ENCODE data around the gene RAD51B.

The RAD51B gene

GRCh38 chr14:68713782-68714181 lies 894.2 kb downstream of the RAD51B start:
- H3K4me3 ChIP-seq (ENCODE audit: low read depth, low read length), result no peak overlapping the region
- in situ Hi-C loops (cut with HindIII; ENCODE audit: low sequenced_read_pairs), result no loop called here
- TF ChIP-seq CTCF (IDR thresholded peaks at IDR 0.05; ENCODE audit: low read depth, low read length), result no peak
- DNase-seq (ENCODE audit: low read depth, low spot score), result no peak

GRCh38 chr14:68714991-68715924 lies 895.7 kb downstream of the RAD51B start:
- H3K4me3 ChIP-seq (ENCODE audit: low read depth, low read length), result no peak overlapping the region

GRCh38 chr14:68716698-68717097 lies 897.1 kb downstream of the RAD51B start:
- H3K4me3 ChIP-seq (ENCODE audit: low read depth, low read length), result no peak overlapping the region
- DNase-seq (ENCODE audit: low read depth, low spot score), result no peak
- TF ChIP-seq CTCF (IDR thresholded peaks at IDR 0.05; ENCODE audit: low read depth, low read length), result peak; percentile 3
- in situ Hi-C loops (cut with HindIII; ENCODE audit: low sequenced_read_pairs), result no loop called here

More at GRCh38 chr14:68714991-68715924, 895.7 kb downstream of the RAD51B start:
- DNase-seq (ENCODE audit: low read depth, low spot score), result peak; percentile 71
- TF ChIP-seq CTCF (IDR thresholded peaks at IDR 0.05; ENCODE audit: low read depth, low read length), result no peak
- in situ Hi-C loops (cut with HindIII; ENCODE audit: low sequenced_read_pairs), result no loop called here

GRCh38 chr14:68718023-68718990 lies 898.7 kb downstream of the RAD51B start:
- no peak overlapping the region for H3K4me3 ChIP-seq (ENCODE audit: low read depth, low read length)
- TF ChIP-seq CTCF (IDR thresholded peaks at IDR 0.05; ENCODE audit: low read depth, low read length), result peak; percentile 43
- in situ Hi-C loops (cut with HindIII; ENCODE audit: low sequenced_read_pairs), result no loop called here
- no peak for DNase-seq (ENCODE audit: low read depth, low spot score)

GRCh38 chr14:68719634-68720384 lies 900.2 kb downstream of the RAD51B start:
- no peak for TF ChIP-seq CTCF (IDR thresholded peaks at IDR 0.05; ENCODE audit: low read depth, low read length)
- DNase-seq (ENCODE audit: low read depth, low spot score), result no peak
- H3K4me3 ChIP-seq (ENCODE audit: low read depth, low read length), result no peak overlapping the region
- in situ Hi-C loops (cut with HindIII; ENCODE audit: low sequenced_read_pairs), result no loop called here

GRCh38 chr14:68722186-68722585 lies 902.6 kb downstream of the RAD51B start:
- no peak for DNase-seq (ENCODE audit: low read depth, low spot score)
- H3K4me3 ChIP-seq (ENCODE audit: low read depth, low read length), result no peak overlapping the region
- in situ Hi-C loops (cut with HindIII; ENCODE audit: low sequenced_read_pairs), result no loop called here
- TF ChIP-seq CTCF (IDR thresholded peaks at IDR 0.05; ENCODE audit: low read depth, low read length), result no peak
